IMR-90 (cell line): ENCODE data around the gene ELMO1. TPM values are rescaled to one million over a fixed set of nuclear protein-coding genes. Genes with fewer than 3 reads are reported as not detected.

Source experiments
- ATAC-seq: fragments of 200-7000 bp; cut with Tn5 transposase; 2 replicates; pipeline ENCODE4 v1.9.1; 2020; ENCODE audit warnings: low read depth, mild to moderate bottlenecking, moderate library complexity
- BruUV-seq: library from RNA; stranded (reverse); fragments of 400-500 nt; replicated peaks from 2 replicates; lab custom pipeline; 2021; lab: Mats Ljungman, UMichigan
- CTCF ChIA-PET: fragments of 300-600 bp; formaldehyde crosslinking; extraction: SDS; loops from one replicate; lab custom pipeline; 2021; ENCODE audit warnings: antibody characterized with exemption; lab: Yijun Ruan, JAX
- POLR2A ChIA-PET: fragments of 300-600 bp; sonication (Branson Sonifier 250); formaldehyde crosslinking; loops from one replicate; lab custom pipeline; 2022; ENCODE audit warnings: antibody characterized with exemption; ENCODE audit not compliant: unreplicated experiment; lab: Charles Lee
- DNase-seq: peaks from one replicate; pipeline ENCODE4 v3.0.0; 2013
- H2AFZ ChIP-seq: replicated peaks from 2 replicates; pipeline ENCODE3; 2013; ENCODE audit warnings: low read length, mild to moderate bottlenecking; ENCODE audit not compliant: poor library complexity
- H2AK5ac ChIP-seq: 2 replicates; pipeline ENCODE4 v1.6.1; 2013; ENCODE audit warnings: low read depth, low read length, inconsistent platforms
- H2AK9ac ChIP-seq: replicated peaks from 2 replicates; pipeline ENCODE3; 2013; ENCODE audit warnings: mild to moderate bottlenecking, low read depth, low read length, moderate library complexity; ENCODE audit not compliant: poor library complexity
- H2BK120ac ChIP-seq: 2 replicates; pipeline ENCODE4 v1.6.1; 2013; ENCODE audit warnings: low read depth, low read length, inconsistent platforms
- H2BK15ac ChIP-seq: 3 replicates; pipeline ENCODE4 v1.6.1; 2013; ENCODE audit warnings: low read depth, low read length, inconsistent platforms
- H2BK20ac ChIP-seq: 2 replicates; pipeline ENCODE4 v1.6.1; 2013; ENCODE audit warnings: low read depth, mild to moderate bottlenecking, inconsistent platforms, low read length, moderate library complexity
- H2BK5ac ChIP-seq: 2 replicates; pipeline ENCODE4 v1.6.1; 2013; ENCODE audit warnings: mild to moderate bottlenecking, low read depth, low read length, inconsistent platforms; ENCODE audit not compliant: poor library complexity, severe bottlenecking
- H3K14ac ChIP-seq: replicated peaks from 2 replicates; pipeline ENCODE4 v1.6.1; 2013; ENCODE audit warnings: low read depth, low read length, inconsistent platforms
- H3K18ac ChIP-seq: 2 replicates; pipeline ENCODE4 v1.6.1; 2013; ENCODE audit warnings: low read depth, low read length, control low read depth
- H3K23ac ChIP-seq: 2 replicates; pipeline ENCODE4 v1.6.1; 2013; ENCODE audit warnings: low read depth, low read length, inconsistent platforms
- H3K27ac ChIP-seq: 2 replicates; pipeline ENCODE4 v1.5.1; 2013; ENCODE audit warnings: mild to moderate bottlenecking, control low read depth, low read length; ENCODE audit not compliant: insufficient read depth
- H3K27me3 ChIP-seq: 2 replicates; pipeline ENCODE4 v1.6.1; 2013; ENCODE audit warnings: low read length; ENCODE audit not compliant: control insufficient read depth, insufficient read depth
- H3K36me3 ChIP-seq: 2 replicates; pipeline ENCODE4 v1.6.1; 2013; ENCODE audit warnings: low read length, mixed read lengths; ENCODE audit not compliant: control insufficient read depth, insufficient read depth
- H3K4ac ChIP-seq: 2 replicates; pipeline ENCODE4 v1.6.1; 2013; ENCODE audit warnings: low read depth, low read length, inconsistent platforms
- H3K4me1 ChIP-seq: 2 replicates; pipeline ENCODE4 v1.6.1; 2013; ENCODE audit warnings: low read length, mixed read lengths; ENCODE audit not compliant: control insufficient read depth, insufficient read depth
- H3K4me2 ChIP-seq: 2 replicates; pipeline ENCODE4 v1.6.1; 2013; ENCODE audit warnings: low read depth, mild to moderate bottlenecking, control low read depth, low read length, moderate library complexity
- H3K4me3 ChIP-seq: 2 replicates; pipeline ENCODE4 v1.5.1; 2013; ENCODE audit warnings: low read depth, mild to moderate bottlenecking, control low read depth, low read length, moderate library complexity; ENCODE audit not compliant: insufficient read depth
- H3K56ac ChIP-seq: 2 replicates; pipeline ENCODE4 v1.6.1; 2013; ENCODE audit warnings: low read length, inconsistent platforms; ENCODE audit not compliant: insufficient read depth; ENCODE audit errors: extremely low read depth
- H3K79me1 ChIP-seq, 2 experiments: 2 replicates each; pipeline ENCODE4 v1.6.1; 2013; ENCODE audit warnings: low read length in 2 of 2, inconsistent platforms in 1 of 2, low read depth in 1 of 2
- H3K9ac ChIP-seq: 2 replicates; pipeline ENCODE4 v1.6.1; 2013; ENCODE audit warnings: low read depth, low read length, control low read depth
- H3K9me1 ChIP-seq: 2 replicates; pipeline ENCODE4 v1.6.1; 2013; ENCODE audit warnings: low read length, inconsistent platforms; ENCODE audit not compliant: insufficient read depth
- H3K9me3 ChIP-seq: 2 replicates; pipeline ENCODE4 v1.6.1; 2013; ENCODE audit warnings: low read length; ENCODE audit not compliant: control insufficient read depth, insufficient read depth
- H4K20me1 ChIP-seq: 2 replicates; pipeline ENCODE4 v1.6.1; 2013; ENCODE audit warnings: low read length, inconsistent platforms; ENCODE audit not compliant: insufficient read depth
- H4K5ac ChIP-seq: 2 replicates; pipeline ENCODE4 v1.6.1; 2013; ENCODE audit warnings: mild to moderate bottlenecking, low read depth, low read length, control low read depth
- H4K8ac ChIP-seq, 2 experiments: 2 replicates each; pipeline ENCODE4 v1.6.1; 2013; ENCODE audit warnings: low read depth in 2 of 2, low read length in 2 of 2, control low read depth in 1 of 2, inconsistent platforms in 1 of 2
- H4K91ac ChIP-seq: 2 replicates; pipeline ENCODE4 v1.6.1; 2013; ENCODE audit warnings: low read depth, low read length, inconsistent platforms; ENCODE audit not compliant: insufficient read depth
- CEBPB ChIP-seq: IDR thresholded peaks from 2 replicates; pipeline ENCODE4 v1.6.1; 2012; ENCODE audit warnings: low read depth, low read length, improper control_type of control experiment
- CTCF ChIP-seq: conservative IDR thresholded peaks from 2 replicates; pipeline ENCODE4 v1.5.1; 2012; ENCODE audit warnings: mild to moderate bottlenecking, low read depth, low read length, improper control_type of control experiment
- ELK1 ChIP-seq: fragments of 150-350 bp; IDR thresholded peaks from 2 replicates; pipeline ENCODE4 v1.6.1; 2016; ENCODE audit warnings: low read depth, mild to moderate bottlenecking, low read length, moderate library complexity, borderline replicate concordance
- FOS ChIP-seq: fragments of 150-350 bp; IDR thresholded peaks from 2 replicates; pipeline ENCODE4 v1.6.1; 2016; ENCODE audit warnings: low read depth, low read length
- MAFK ChIP-seq: IDR thresholded peaks from 2 replicates; pipeline ENCODE4 v1.6.1; 2012; ENCODE audit warnings: low read depth, low read length, improper control_type of control experiment
- MAZ ChIP-seq: IDR thresholded peaks from 2 replicates; pipeline ENCODE4 v1.6.1; 2012; ENCODE audit warnings: low read depth, mild to moderate bottlenecking, low read length, improper control_type of control experiment, moderate library complexity, borderline replicate concordance
- MXI1 ChIP-seq: IDR thresholded peaks from 2 replicates; pipeline ENCODE4 v1.6.1; 2012; ENCODE audit warnings: low read depth, mild to moderate bottlenecking, low read length, moderate library complexity, borderline replicate concordance
- RAD21 ChIP-seq: IDR thresholded peaks from 2 replicates; pipeline ENCODE4 v1.6.1; 2012; ENCODE audit warnings: low read length, improper control_type of control experiment
- RCOR1 ChIP-seq: IDR thresholded peaks from 2 replicates; pipeline ENCODE4 v1.6.1; 2012; ENCODE audit warnings: mild to moderate bottlenecking, low read length, improper control_type of control experiment; ENCODE audit not compliant: insufficient replicate concordance
- RFX5 ChIP-seq: IDR thresholded peaks from 2 replicates; pipeline ENCODE4 v1.8.0; 2012; ENCODE audit warnings: low read depth, mild to moderate bottlenecking, low read length, moderate library complexity
- SMC3 ChIP-seq: fragments of 150-350 bp; IDR thresholded peaks from 2 replicates; pipeline ENCODE4 v1.6.1; 2016; ENCODE audit warnings: low read depth, mild to moderate bottlenecking, antibody characterized with exemption, low read length, moderate library complexity
- USF2 ChIP-seq: fragments of 150-350 bp; IDR thresholded peaks from 2 replicates; pipeline ENCODE4 v1.6.1; 2017; ENCODE audit warnings: mild to moderate bottlenecking, antibody characterized with exemption, low read length, low read depth
- WGBS, 2 experiments: methylation state at CpG; one replicate each; pipeline versions ENCODE4 v1.1.5 to v1.1.7; 2013; ENCODE audit warnings: missing lambda C conversion rate in 2 of 2; ENCODE audit not compliant: insufficient read length in 1 of 2; ENCODE audit errors: extremely low coverage in 2 of 2; 5-methylcytosine and 5-hydroxymethylcytosine counted together
- dilution Hi-C: fragments of 300-500 bp; cut with HindIII; formaldehyde crosslinking; loops from one replicate; pipeline ENCODE4 v1.14.3; 2018; ENCODE audit warnings: low sequenced_read_pairs; ENCODE audit not compliant: unreplicated experiment
- in situ Hi-C: fragments of 300-500 bp; cut with MboI; formaldehyde crosslinking; loops from 3 replicates; pipeline ENCODE4 v1.14.3; 2019; ENCODE audit warnings: low sequenced_read_pairs, inconsistent platforms, mixed read lengths
- intact Hi-C: fragments of 100-400 bp; cut with micrococcal nuclease; formaldehyde crosslinking; loops from 2 replicates; pipeline ENCODE4 v1.10.0; 2022
- polyA plus RNA-seq, 3 experiments: library from polyadenylated mRNA; depleted of rRNA; stranded (reverse); fragments of >200 nt; gene quantifications; 2 replicates each; pipeline ENCODE4 v1.2.3, GENCODE V29; 2012; ENCODE audit warnings: low replicate concordance in 1 of 3
- total RNA-seq: library from RNA; depleted of rRNA; stranded (reverse); fragments of >200 nt; gene quantifications from 2 replicates; pipeline ENCODE4 v1.2.3, GENCODE V29; 2012

The ELMO1 gene
- total and polyA plus RNA-seq, 2 of the 4 experiments (the other 2 are of a cell fraction): 0.03 TPM; not detected in 1

- no peak overlapping the region for H3K23ac ChIP-seq
- POLR2A ChIA-PET: no interaction called here
- no peak overlapping the region for H3K56ac ChIP-seq
- H3K9ac ChIP-seq: no peak overlapping the region
- no peak overlapping the region for H3K27ac ChIP-seq
- no peak overlapping the region for H4K91ac ChIP-seq
- intact Hi-C loops (loop anchor here (10.0 kb wide), 1 partner anchor 59 kb away; the partner anchor contains the start of gene ELMO1), in situ Hi-C loops (no loop called here), dilution Hi-C loops (no loop called here)
- H3K9me1 ChIP-seq: no peaks in the 10 kb centered on the region
- no peak overlapping the region for H3K18ac ChIP-seq
- ATAC-seq (no peak), DNase-seq (no peak)
- H2BK20ac ChIP-seq: no peak overlapping the region
- H3K4ac ChIP-seq: no peak overlapping the region
- no peaks in the 10 kb centered on the region for H3K79me1 ChIP-seq
- H3K27me3 ChIP-seq: no peaks in the 10 kb centered on the region
- WGBS, 2 experiments: 50% methylated on average over 2 of the region's 6 CpGs; no CpG with 5 or more reads in 1 of the 2 experiments
- no TSS peak for BruUV-seq
- peaks cover 19% of the 10 kb centered on the region; the same call in 1 of the 2 replicates for H3K9me3 ChIP-seq
- no peak overlapping the region for H4K5ac ChIP-seq
- no peak overlapping the region for H4K8ac ChIP-seq
- no peaks in the 10 kb centered on the region for H3K4me1 ChIP-seq
- H2AK5ac ChIP-seq: no peak overlapping the region
- no peaks in the 10 kb centered on the region for H4K20me1 ChIP-seq
- H3K36me3 ChIP-seq: no peaks in the 10 kb centered on the region
- TF ChIP-seq MXI1: no peak
- no peak for TF ChIP-seq MAZ
- TF ChIP-seq MAFK: no peak
- TF ChIP-seq CTCF: no peak
- TF ChIP-seq CEBPB: no peak
- no peak for TF ChIP-seq ELK1
- no peak for TF ChIP-seq SMC3
- no peak for TF ChIP-seq RFX5
- TF ChIP-seq RAD21: no peak
- TF ChIP-seq RCOR1: no peak
- no peak for TF ChIP-seq FOS
- TF ChIP-seq USF2: no peak
- no peak overlapping the region for H2BK5ac ChIP-seq
- H3K4me3 ChIP-seq: no peak overlapping the region
- no peak overlapping the region for H2BK15ac ChIP-seq
- no peak overlapping the region for H2AK9ac ChIP-seq
- CTCF ChIA-PET: no interaction called here
- H3K4me2 ChIP-seq: no peak overlapping the region
- no peak overlapping the region for H2BK120ac ChIP-seq
- H2AFZ ChIP-seq: no peak overlapping the region
- no peak overlapping the region for H3K14ac ChIP-seq
Measured at GRCh38 chr7:37385787-37386186, 62.9 kb downstream of the ELMO1 start.
